Trophoblast cell (in vitro differentiated cells and primary cell): ENCODE data around the gene LRRTM3.

Experiments used
- DNase-seq, 2 donors: peaks; one replicate each; pipeline ENCODE4 v3.0.0-alpha.2; 2016
- H2AFZ ChIP-seq: 2 replicates; pipeline ENCODE4 v1.6.1; 2013; ENCODE audit warnings: low read length, moderate library complexity, mild to moderate bottlenecking; ENCODE audit not compliant: insufficient read depth, poor library complexity
- H2AK5ac ChIP-seq: 2 replicates; pipeline ENCODE4 v1.6.1; 2013; ENCODE audit warnings: mild to moderate bottlenecking, low read length
- H2BK120ac ChIP-seq: 2 replicates; pipeline ENCODE4 v1.6.1; 2013; ENCODE audit warnings: low read length, mild to moderate bottlenecking, moderate library complexity; ENCODE audit not compliant: insufficient read depth, poor library complexity
- H2BK12ac ChIP-seq: 2 replicates; pipeline ENCODE4 v1.6.1; 2013; ENCODE audit warnings: mild to moderate bottlenecking, low read length, moderate library complexity
- H2BK5ac ChIP-seq: 2 replicates; pipeline ENCODE4 v1.6.1; 2013; ENCODE audit warnings: low read length, low read depth, moderate library complexity, mild to moderate bottlenecking; ENCODE audit not compliant: poor library complexity
- H3K14ac ChIP-seq: 2 replicates; pipeline ENCODE4 v1.6.1; 2013; ENCODE audit warnings: mild to moderate bottlenecking, low read length
- H3K18ac ChIP-seq: 2 replicates; pipeline ENCODE4 v1.6.1; 2013; ENCODE audit warnings: mild to moderate bottlenecking, low read length
- H3K23ac ChIP-seq: 2 replicates; pipeline ENCODE4 v1.6.1; 2013; ENCODE audit warnings: low read length
- H3K27ac ChIP-seq: 2 replicates; pipeline ENCODE4 v1.5.1; 2013; ENCODE audit warnings: low read depth, mild to moderate bottlenecking, inconsistent platforms, low read length, moderate library complexity
- H3K27me3 ChIP-seq: 2 replicates; pipeline ENCODE4 v1.6.1; 2013; ENCODE audit warnings: inconsistent platforms, mild to moderate bottlenecking, low read length, moderate library complexity; ENCODE audit not compliant: insufficient read depth
- H3K36me3 ChIP-seq, 2 experiments: 1 replicate in 1 of 2; 2 replicates in 1 of 2; pipeline ENCODE4 v1.6.1; 2013; ENCODE audit warnings: low read length in 2 of 2, mild to moderate bottlenecking in 2 of 2, moderate library complexity in 1 of 2; ENCODE audit not compliant: insufficient read depth in 2 of 2, control insufficient read depth in 1 of 2
- H3K4ac ChIP-seq: 2 replicates; pipeline ENCODE4 v1.6.1; 2013; ENCODE audit warnings: low read depth, mild to moderate bottlenecking, low read length, moderate library complexity
- H3K4me1 ChIP-seq, 2 experiments: 1 replicate in 1 of 2; 2 replicates in 1 of 2; pipeline ENCODE4 v1.6.1; 2013; ENCODE audit warnings: low read length in 2 of 2, mild to moderate bottlenecking in 2 of 2, moderate library complexity in 1 of 2; ENCODE audit not compliant: insufficient read depth in 2 of 2, control insufficient read depth in 1 of 2
- H3K4me2 ChIP-seq: 2 replicates; pipeline ENCODE4 v1.6.1; 2013; ENCODE audit warnings: inconsistent platforms, mild to moderate bottlenecking, low read length, moderate library complexity
- H3K4me3 ChIP-seq: 2 replicates; pipeline ENCODE4 v1.5.1; 2013; ENCODE audit warnings: mild to moderate bottlenecking, low read depth, low read length, inconsistent platforms
- H3K79me1 ChIP-seq: one replicate; pipeline ENCODE4 v1.6.1; 2013; ENCODE audit warnings: low read length
- H3K79me2 ChIP-seq: 2 replicates; pipeline ENCODE4 v1.6.1; 2013; ENCODE audit warnings: low read length, mild to moderate bottlenecking; ENCODE audit not compliant: control insufficient read depth, insufficient read depth, poor library complexity
- H3K9ac ChIP-seq: 2 replicates; pipeline ENCODE4 v1.6.1; 2013; ENCODE audit warnings: mild to moderate bottlenecking, low read length
- H3K9me3 ChIP-seq: 2 replicates; pipeline ENCODE4 v1.6.1; 2013; ENCODE audit warnings: low read depth, mild to moderate bottlenecking, control low read depth, inconsistent platforms, low read length; ENCODE audit not compliant: insufficient read depth
- H4K12ac ChIP-seq: 2 replicates; pipeline ENCODE4 v1.6.1; 2013; ENCODE audit warnings: low read depth, mild to moderate bottlenecking, low read length, moderate library complexity
- H4K8ac ChIP-seq: 2 replicates; pipeline ENCODE4 v1.6.1; 2013; ENCODE audit warnings: low read depth, mild to moderate bottlenecking, low read length, moderate library complexity
- H4K91ac ChIP-seq: one replicate; pipeline ENCODE4 v1.6.1; 2013; ENCODE audit warnings: low read depth, mild to moderate bottlenecking, low read length, moderate library complexity
- WGBS: extraction: QIAGEN DNeasy Blood & Tissue Kit; methylation state at CpG from one replicate; pipeline ENCODE4 v1.1.7; 2013; ENCODE audit warnings: missing lambda C conversion rate; ENCODE audit not compliant: insufficient read length, insufficient coverage; ENCODE audit errors: extremely low coverage; 5-methylcytosine and 5-hydroxymethylcytosine counted together

LRRTM3 gene

GRCh38 chr10:67046507-67046906 is 120.7 kb downstream of the LRRTM3 start:
- Histone ChIP-seq H4K91ac (no peak overlapping the region), H3K27me3 (no peaks in the 10 kb centered on the region), H3K14ac (no peak overlapping the region), H3K27ac (no peak overlapping the region), H2AK5ac (no peak overlapping the region), H2BK5ac (no peak overlapping the region), H3K9ac (no peak overlapping the region), H2AFZ (no peak overlapping the region), H3K18ac (no peak overlapping the region), H3K4me2 (no peak overlapping the region), H3K4ac (no peak overlapping the region), H3K36me3 (no peaks in the 10 kb centered on the region), H3K9me3 (no peaks in the 10 kb centered on the region), H3K23ac (no peak overlapping the region), H3K4me3 (no peak overlapping the region), H3K79me2 (no peaks in the 10 kb centered on the region), H3K79me1 (no peaks in the 10 kb centered on the region), H4K8ac (no peak overlapping the region), H2BK12ac (no peak overlapping the region), H4K12ac (no peak overlapping the region), H2BK120ac (no peak overlapping the region), H3K4me1 (no peaks in the 10 kb centered on the region)
- WGBS, result no CpG with 5 or more reads among the region's 3 CpGs
- DNase-seq, result no peak

DNA sequence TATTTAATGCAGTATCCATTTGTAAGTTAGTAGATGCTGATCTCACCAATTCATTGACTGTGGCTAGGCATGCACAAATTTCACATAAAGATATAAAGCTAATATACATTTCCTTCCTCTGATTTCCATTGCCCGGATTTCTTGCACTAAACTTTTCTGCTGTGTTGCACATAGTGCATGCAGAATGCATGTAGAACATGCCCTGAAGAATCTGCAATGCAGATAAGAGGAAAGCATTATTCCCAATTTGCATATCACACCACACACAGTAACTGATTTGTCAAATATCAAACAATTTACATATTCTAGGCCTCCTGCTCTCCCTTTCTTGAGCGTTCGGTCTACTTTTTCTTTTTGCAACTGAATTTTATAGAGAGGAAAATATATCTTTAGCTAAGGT is 124.2 kb downstream of the LRRTM3 start:
- WGBS, result no CpG with 5 or more reads among the region's 3 CpGs

GRCh38 chr10:67050415-67050814 is 124.6 kb downstream of the LRRTM3 start:
- H2BK120ac ChIP-seq, result no peak overlapping the region
- H2BK12ac ChIP-seq, result no peak overlapping the region
- no peak overlapping the region for H3K4me3 ChIP-seq
- H2AFZ ChIP-seq, result no peak overlapping the region
- H3K18ac ChIP-seq, result no peak overlapping the region
- no peak overlapping the region for H3K14ac ChIP-seq
- H4K12ac ChIP-seq, result no peak overlapping the region
- no peaks in the 10 kb centered on the region for H3K27me3 ChIP-seq
- DNase-seq, result no peak
- no peaks in the 10 kb centered on the region for H3K4me1 ChIP-seq
- no peak overlapping the region for H4K91ac ChIP-seq
- H4K8ac ChIP-seq, result no peak overlapping the region
- H2BK5ac ChIP-seq, result no peak overlapping the region
- H3K27ac ChIP-seq, result no peak overlapping the region
- H3K79me1 ChIP-seq, result no peaks in the 10 kb centered on the region
- H3K4me2 ChIP-seq, result no peak overlapping the region
- no CpG with 5 or more reads among the region's 5 CpGs for WGBS
- no peak overlapping the region for H3K9ac ChIP-seq
- no peak overlapping the region for H3K4ac ChIP-seq
- no peaks in the 10 kb centered on the region for H3K36me3 ChIP-seq
- H2AK5ac ChIP-seq, result no peak overlapping the region
- H3K23ac ChIP-seq, result no peak overlapping the region
- H3K79me2 ChIP-seq, result no peaks in the 10 kb centered on the region
- H3K9me3 ChIP-seq, result no peaks in the 10 kb centered on the region

More for the DNA sequence above, 124.2 kb downstream of the LRRTM3 start:
- no peak for DNase-seq
- H4K12ac ChIP-seq, result no peak overlapping the region
- no peaks in the 10 kb centered on the region for H3K4me1 ChIP-seq
- H2BK120ac ChIP-seq, result no peak overlapping the region
- H3K23ac ChIP-seq, result no peak overlapping the region
- no peaks in the 10 kb centered on the region for H3K27me3 ChIP-seq
- no peak overlapping the region for H2BK5ac ChIP-seq
- no peak overlapping the region for H2BK12ac ChIP-seq
- no peak overlapping the region for H3K14ac ChIP-seq
- H3K9ac ChIP-seq, result no peak overlapping the region
- H3K79me2 ChIP-seq, result no peaks in the 10 kb centered on the region
- no peak overlapping the region for H3K27ac ChIP-seq
- H4K91ac ChIP-seq, result no peak overlapping the region
- H3K36me3 ChIP-seq, result no peaks in the 10 kb centered on the region
- H4K8ac ChIP-seq, result no peak overlapping the region
- no peak overlapping the region for H3K4ac ChIP-seq
- H3K18ac ChIP-seq, result no peak overlapping the region
- no peak overlapping the region for H2AK5ac ChIP-seq
- H3K4me3 ChIP-seq, result no peak overlapping the region
- H2AFZ ChIP-seq, result no peak overlapping the region
- H3K79me1 ChIP-seq, result no peaks in the 10 kb centered on the region
- no peaks in the 10 kb centered on the region for H3K9me3 ChIP-seq
- H3K4me2 ChIP-seq, result no peak overlapping the region

- no peak overlapping the region for H4K8ac ChIP-seq
- no peak for DNase-seq
- no peak overlapping the region for H3K23ac ChIP-seq
- H2AFZ ChIP-seq, result no peak overlapping the region
- H3K27ac ChIP-seq, result no peak overlapping the region
- H3K14ac ChIP-seq, result no peak overlapping the region
- H2BK12ac ChIP-seq, result no peak overlapping the region
- no peak overlapping the region for H3K4me3 ChIP-seq
- no peak overlapping the region for H2BK120ac ChIP-seq
- no peaks in the 10 kb centered on the region for H3K9me3 ChIP-seq
- H3K9ac ChIP-seq, result no peak overlapping the region
- no CpG with 5 or more reads among the region's 1 CpG for whole genome bisulfite sequencing
- H3K79me2 ChIP-seq, result no peaks in the 10 kb centered on the region
- H3K27me3 ChIP-seq, result no peaks in the 10 kb centered on the region
- H3K4me1 ChIP-seq, result no peaks in the 10 kb centered on the region
- H3K79me1 ChIP-seq, result no peaks in the 10 kb centered on the region
- H3K4ac ChIP-seq, result no peak overlapping the region
- H3K4me2 ChIP-seq, result no peak overlapping the region
- H4K91ac ChIP-seq, result no peak overlapping the region
- no peak overlapping the region for H2BK5ac ChIP-seq
- no peak overlapping the region for H2AK5ac ChIP-seq
- no peak overlapping the region for H3K18ac ChIP-seq
- H4K12ac ChIP-seq, result no peak overlapping the region
- H3K36me3 ChIP-seq, result no peaks in the 10 kb centered on the region
Measured at GRCh38 chr10:67072654-67073053, 146.8 kb downstream of the LRRTM3 start.
